ENCODE data around the gene CYB561A3.
A peak's percentile ranks its signal among the peaks of the same experiment; 100 is the strongest.

The CYB561A3 gene

GRCh38 chr11:61372659-61373420 lies 11.2 kb upstream of the CYB561A3 start:
- no peak overlapping the region for H3K27ac ChIP-seq
- H3K9ac ChIP-seq (ENCODE audit: insufficient read length) = no peak overlapping the region
- peaks cover 55% of the 10 kb centered on the region for H3K36me3 ChIP-seq (ENCODE audit: insufficient read depth, low read length)
- peaks cover 7% of the 10 kb centered on the region; the same call in 1 of the 2 replicates for H3K9me3 ChIP-seq (ENCODE audit: low read depth, low read length)
- H3K4me3 ChIP-seq = no peak overlapping the region
- TF ChIP-seq EZH2 (IDR thresholded peaks at IDR 0.05) = no peak
- TF ChIP-seq POLR2AphosphoS5 (IDR thresholded peaks at IDR 0.05; ENCODE audit: borderline replicate concordance, low read depth, low read length) = no peak
- no peak for TF ChIP-seq FOXP2 (optimal IDR thresholded peaks at IDR 0.05; ENCODE audit: control extremely low read depth, extremely low read length, insufficient read depth)
- DNase-seq (ENCODE audit: low read depth, low spot score) = no peak

- H3K27ac ChIP-seq = no peak overlapping the region
- no peak for DNase-seq (ENCODE audit: low read depth, low spot score)
- H3K4me3 ChIP-seq = no peak overlapping the region
- peaks cover 79% of the 10 kb centered on the region for H3K36me3 ChIP-seq (ENCODE audit: insufficient read depth, low read length)
- peaks cover 7% of the 10 kb centered on the region; the same call in 1 of the 2 replicates for H3K9me3 ChIP-seq (ENCODE audit: low read depth, low read length)
- TF ChIP-seq EZH2 (IDR thresholded peaks at IDR 0.05) = no peak
- no peak for TF ChIP-seq POLR2AphosphoS5 (IDR thresholded peaks at IDR 0.05; ENCODE audit: borderline replicate concordance, low read depth, low read length)
- no peak for TF ChIP-seq FOXP2 (optimal IDR thresholded peaks at IDR 0.05; ENCODE audit: control extremely low read depth, extremely low read length, insufficient read depth)
- H3K9ac ChIP-seq (ENCODE audit: insufficient read length) = no peak overlapping the region
Observed at GRCh38 chr11:61370349-61371005, 8.8 kb upstream of the CYB561A3 start.

GRCh38 chr11:61369372-61370348 lies 8.0 kb upstream of the CYB561A3 start:
- peaks cover 79% of the 10 kb centered on the region for H3K36me3 ChIP-seq (ENCODE audit: insufficient read depth, low read length)
- DNase-seq (ENCODE audit: low read depth, low spot score) = no peak

GRCh38 chr11:61368646-61369045 lies 7.0 kb upstream of the CYB561A3 start:
- TF ChIP-seq POLR2AphosphoS5 (IDR thresholded peaks at IDR 0.05; ENCODE audit: borderline replicate concordance, low read depth, low read length) (no peak), EZH2 (IDR thresholded peaks at IDR 0.05) (no peak), FOXP2 (optimal IDR thresholded peaks at IDR 0.05; ENCODE audit: control extremely low read depth, extremely low read length, insufficient read depth) (no peak)
- Histone ChIP-seq H3K9ac (ENCODE audit: insufficient read length) (no peak overlapping the region), H3K36me3 (ENCODE audit: insufficient read depth, low read length) (peaks cover 85% of the 10 kb centered on the region), H3K4me3 (no peak overlapping the region), H3K9me3 (ENCODE audit: low read depth, low read length) (peaks cover 7% of the 10 kb centered on the region; the same call in 1 of the 2 replicates), H3K27ac (no peak overlapping the region)
- no peak for DNase-seq (ENCODE audit: low read depth, low spot score)

More at GRCh38 chr11:61369372-61370348, 8.0 kb upstream of the CYB561A3 start:
- H3K9me3 ChIP-seq (ENCODE audit: low read depth, low read length) = peaks cover 7% of the 10 kb centered on the region; the same call in 1 of the 2 replicates
- H3K27ac ChIP-seq = no peak overlapping the region
- TF ChIP-seq EZH2 (IDR thresholded peaks at IDR 0.05) = no peak
- no peak; the same call in 1 of the 2 replicates for TF ChIP-seq POLR2AphosphoS5 (IDR thresholded peaks at IDR 0.05; ENCODE audit: borderline replicate concordance, low read depth, low read length)
- no peak for TF ChIP-seq FOXP2 (optimal IDR thresholded peaks at IDR 0.05; ENCODE audit: control extremely low read depth, extremely low read length, insufficient read depth)
- H3K4me3 ChIP-seq = no peak overlapping the region
- H3K9ac ChIP-seq (ENCODE audit: insufficient read length) = no peak overlapping the region

GRCh38 chr11:61367406-61367805 lies 5.7 kb upstream of the CYB561A3 start:
- H3K9ac ChIP-seq (ENCODE audit: insufficient read length) = no peak overlapping the region
- DNase-seq (ENCODE audit: low read depth, low spot score) = no peak
- TF ChIP-seq FOXP2 (optimal IDR thresholded peaks at IDR 0.05; ENCODE audit: control extremely low read depth, extremely low read length, insufficient read depth) = no peak
- no peak for TF ChIP-seq EZH2 (IDR thresholded peaks at IDR 0.05)
- no peak for TF ChIP-seq POLR2AphosphoS5 (IDR thresholded peaks at IDR 0.05; ENCODE audit: borderline replicate concordance, low read depth, low read length)
- H3K36me3 ChIP-seq (ENCODE audit: insufficient read depth, low read length) = peaks cover 78% of the 10 kb centered on the region
- no peak overlapping the region for H3K4me3 ChIP-seq
- H3K9me3 ChIP-seq (ENCODE audit: low read depth, low read length) = no peaks in the 10 kb centered on the region
- H3K27ac ChIP-seq = no peak overlapping the region

- TF ChIP-seq EZH2 (IDR thresholded peaks at IDR 0.05) (no peak), POLR2AphosphoS5 (IDR thresholded peaks at IDR 0.05; ENCODE audit: borderline replicate concordance, low read depth, low read length) (no peak), FOXP2 (optimal IDR thresholded peaks at IDR 0.05; ENCODE audit: control extremely low read depth, extremely low read length, insufficient read depth) (no peak)
- Histone ChIP-seq H3K9me3 (ENCODE audit: low read depth, low read length) (no peaks in the 10 kb centered on the region), H3K27ac (no peak overlapping the region), H3K9ac (ENCODE audit: insufficient read length) (no peak overlapping the region), H3K4me3 (no peak overlapping the region), H3K36me3 (ENCODE audit: insufficient read depth, low read length) (peaks cover 53% of the 10 kb centered on the region)
- no peak for DNase-seq (ENCODE audit: low read depth, low spot score)
Observed at GRCh38 chr11:61364012-61364675, 2.5 kb upstream of the CYB561A3 start.

- H3K9ac ChIP-seq (ENCODE audit: insufficient read length) = peak overlapping the region; percentile 100
- H3K9me3 ChIP-seq (ENCODE audit: low read depth, low read length) = no peaks in the 10 kb centered on the region
- peak overlapping the region; percentile 97; the same call in 1 of the 2 replicates for H3K27ac ChIP-seq
- no peak for TF ChIP-seq EZH2 (IDR thresholded peaks at IDR 0.05)
- TF ChIP-seq POLR2AphosphoS5 (IDR thresholded peaks at IDR 0.05; ENCODE audit: borderline replicate concordance, low read depth, low read length) = no peak
- no peak for TF ChIP-seq FOXP2 (optimal IDR thresholded peaks at IDR 0.05; ENCODE audit: control extremely low read depth, extremely low read length, insufficient read depth)
- no peak for DNase-seq (ENCODE audit: low read depth, low spot score)
- H3K4me3 ChIP-seq = peak overlapping the region; percentile 86
- H3K36me3 ChIP-seq (ENCODE audit: insufficient read depth, low read length) = peaks cover 39% of the 10 kb centered on the region
Observed at GRCh38 chr11:61362542-61362875, 827 bp upstream of the CYB561A3 start.
